OCI-LY1 (cell line): ENCODE data around the gene GPX5.

Experiments
- EZH2 ChIP-seq: fragments of 200-600 bp; sonication (generic), shearing (Covaris generic); IDR thresholded peaks from 2 replicates; pipeline ENCODE4 v1.8.0; 2017; ENCODE audit warnings: borderline replicate concordance, mixed run types, mild to moderate bottlenecking, antibody characterized with exemption, low read length, moderate library complexity, mixed read lengths
- TF ChIP-seq, protein P1 (sequence below): fragments of 200-600 bp; sonication (generic), shearing (Covaris generic); IDR thresholded peaks from 2 replicates; pipeline ENCODE4 v1.5.1; 2017; ENCODE audit warnings: mild to moderate bottlenecking, antibody characterized with exemption, low read length, moderate library complexity, mixed read lengths

GRCh38 chr6:28555136-28555535, 29.5 kb downstream of the GPX5 start:
- TF ChIP-seq, protein P1, sequence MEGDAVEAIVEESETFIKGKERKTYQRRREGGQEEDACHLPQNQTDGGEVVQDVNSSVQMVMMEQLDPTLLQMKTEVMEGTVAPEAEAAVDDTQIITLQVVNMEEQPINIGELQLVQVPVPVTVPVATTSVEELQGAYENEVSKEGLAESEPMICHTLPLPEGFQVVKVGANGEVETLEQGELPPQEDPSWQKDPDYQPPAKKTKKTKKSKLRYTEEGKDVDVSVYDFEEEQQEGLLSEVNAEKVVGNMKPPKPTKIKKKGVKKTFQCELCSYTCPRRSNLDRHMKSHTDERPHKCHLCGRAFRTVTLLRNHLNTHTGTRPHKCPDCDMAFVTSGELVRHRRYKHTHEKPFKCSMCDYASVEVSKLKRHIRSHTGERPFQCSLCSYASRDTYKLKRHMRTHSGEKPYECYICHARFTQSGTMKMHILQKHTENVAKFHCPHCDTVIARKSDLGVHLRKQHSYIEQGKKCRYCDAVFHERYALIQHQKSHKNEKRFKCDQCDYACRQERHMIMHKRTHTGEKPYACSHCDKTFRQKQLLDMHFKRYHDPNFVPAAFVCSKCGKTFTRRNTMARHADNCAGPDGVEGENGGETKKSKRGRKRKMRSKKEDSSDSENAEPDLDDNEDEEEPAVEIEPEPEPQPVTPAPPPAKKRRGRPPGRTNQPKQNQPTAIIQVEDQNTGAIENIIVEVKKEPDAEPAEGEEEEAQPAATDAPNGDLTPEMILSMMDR: no peak
- no peak for TF ChIP-seq EZH2
